Measurements from ENCODE around the gene CPA5.
A peak's percentile ranks its signal among the peaks of the same experiment; 100 is the strongest.

CPA5 gene

GRCh38 chr7:130337410-130337971 is 7.1 kb upstream of the CPA5 start:
- H3K36me3 Mint-ChIP-seq (ENCODE audit: low read depth) = no peaks in the 10 kb centered on the region
- H3K4me1 Mint-ChIP-seq = peaks cover 44% of the 10 kb centered on the region
- no peak overlapping the region for H3K4me3 Mint-ChIP-seq
- TF ChIP-seq, protein P1, sequence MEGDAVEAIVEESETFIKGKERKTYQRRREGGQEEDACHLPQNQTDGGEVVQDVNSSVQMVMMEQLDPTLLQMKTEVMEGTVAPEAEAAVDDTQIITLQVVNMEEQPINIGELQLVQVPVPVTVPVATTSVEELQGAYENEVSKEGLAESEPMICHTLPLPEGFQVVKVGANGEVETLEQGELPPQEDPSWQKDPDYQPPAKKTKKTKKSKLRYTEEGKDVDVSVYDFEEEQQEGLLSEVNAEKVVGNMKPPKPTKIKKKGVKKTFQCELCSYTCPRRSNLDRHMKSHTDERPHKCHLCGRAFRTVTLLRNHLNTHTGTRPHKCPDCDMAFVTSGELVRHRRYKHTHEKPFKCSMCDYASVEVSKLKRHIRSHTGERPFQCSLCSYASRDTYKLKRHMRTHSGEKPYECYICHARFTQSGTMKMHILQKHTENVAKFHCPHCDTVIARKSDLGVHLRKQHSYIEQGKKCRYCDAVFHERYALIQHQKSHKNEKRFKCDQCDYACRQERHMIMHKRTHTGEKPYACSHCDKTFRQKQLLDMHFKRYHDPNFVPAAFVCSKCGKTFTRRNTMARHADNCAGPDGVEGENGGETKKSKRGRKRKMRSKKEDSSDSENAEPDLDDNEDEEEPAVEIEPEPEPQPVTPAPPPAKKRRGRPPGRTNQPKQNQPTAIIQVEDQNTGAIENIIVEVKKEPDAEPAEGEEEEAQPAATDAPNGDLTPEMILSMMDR (IDR thresholded peaks at IDR 0.05; ENCODE audit: unreplicated experiment in 3 of 3) = no peak
- peak overlapping the region in 1 of 3 experiments; percentile 32 for H3K27ac Mint-ChIP-seq
- H3K27me3 Mint-ChIP-seq (ENCODE audit: low read depth) = no peaks in the 10 kb centered on the region
- H3K9me3 Mint-ChIP-seq = peaks cover 4% of the 10 kb centered on the region

DNA sequence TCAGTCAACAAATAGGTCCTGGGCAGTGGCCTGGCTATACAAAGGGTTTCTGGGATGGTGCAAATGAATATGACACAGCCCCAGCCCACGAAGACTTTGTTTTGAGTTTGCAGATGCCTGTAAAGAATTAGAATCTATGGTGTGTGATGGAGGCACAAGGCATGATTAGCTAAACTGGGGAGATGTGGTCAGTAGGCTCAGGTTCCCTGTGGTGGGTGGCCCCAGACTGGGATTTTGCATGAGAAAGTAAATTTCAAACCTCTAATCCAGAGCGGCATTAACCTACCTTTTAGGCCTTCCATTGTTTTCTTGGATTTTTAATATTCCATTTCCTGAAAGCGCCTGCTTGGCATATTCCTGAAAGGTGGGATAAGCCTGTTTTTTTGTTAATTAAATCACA is 6.4 kb upstream of the CPA5 start:
- Mint-ChIP-seq H3K36me3 (ENCODE audit: low read depth) (no peaks in the 10 kb centered on the region), H3K4me1 (peaks cover 36% of the 10 kb centered on the region), H3K4me3 (no peak overlapping the region), H3K27ac (peak overlapping the region; percentile 32 to 54 (median 36)), H3K27me3 (ENCODE audit: low read depth) (no peaks in the 10 kb centered on the region), H3K9me3 (peaks cover 4% of the 10 kb centered on the region)
- TF ChIP-seq, protein P1 (IDR thresholded peaks at IDR 0.05; ENCODE audit: unreplicated experiment in 3 of 3) = no peak

GRCh38 chr7:130341882-130342281 is 2.7 kb upstream of the CPA5 start:
- Mint-ChIP-seq H3K36me3 (ENCODE audit: low read depth) (no peaks in the 10 kb centered on the region), H3K4me1 (peaks cover 40% of the 10 kb centered on the region), H3K4me3 (no peak overlapping the region), H3K27me3 (ENCODE audit: low read depth) (no peaks in the 10 kb centered on the region), H3K9me3 (peaks cover 3% of the 10 kb centered on the region), H3K27ac (no peak overlapping the region)
- TF ChIP-seq, protein P1 (IDR thresholded peaks at IDR 0.05; ENCODE audit: unreplicated experiment in 3 of 3) = no peak

DNA sequence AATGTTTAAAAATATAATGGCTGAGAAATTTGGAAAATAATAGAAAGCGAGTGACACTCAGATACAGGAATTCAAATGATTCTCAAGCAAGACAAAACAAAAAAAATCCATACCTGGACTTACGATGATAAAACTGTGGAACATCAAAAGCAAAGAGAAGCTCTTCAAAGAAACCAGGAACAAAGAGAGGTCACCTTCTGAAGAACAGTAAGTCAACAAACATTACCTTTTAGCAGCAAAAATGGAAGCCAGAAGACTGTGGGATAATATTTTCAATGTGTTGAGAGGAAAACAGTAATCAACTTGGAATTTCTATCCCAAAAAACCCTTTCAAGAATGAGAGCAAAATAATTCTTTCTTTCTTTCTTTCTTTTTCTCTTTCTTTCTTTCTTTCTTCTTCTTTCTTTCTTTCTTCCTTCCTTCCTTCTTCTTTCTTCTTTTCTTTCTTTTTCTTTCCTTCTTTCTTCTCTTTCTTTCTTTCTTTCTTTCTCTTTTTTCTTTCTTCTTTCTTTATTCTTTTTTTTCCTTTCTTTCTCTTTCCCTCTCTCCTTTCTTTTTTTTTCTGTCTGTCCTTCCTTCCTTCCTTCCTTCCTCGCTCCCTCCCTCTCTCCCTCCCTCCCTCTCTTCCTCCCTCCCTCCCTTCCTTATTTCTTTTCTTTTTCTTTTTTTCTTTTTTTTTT is 1.8 kb upstream of the CPA5 start:
- Mint-ChIP-seq H3K4me1 (peaks cover 42% of the 10 kb centered on the region), H3K27me3 (ENCODE audit: low read depth) (no peaks in the 10 kb centered on the region), H3K4me3 (no peak overlapping the region), H3K27ac (peak overlapping the region in 2 of 3 experiments; percentile 56 to 82), H3K9me3 (peaks cover 3% of the 10 kb centered on the region), H3K36me3 (ENCODE audit: low read depth) (no peaks in the 10 kb centered on the region)
- TF ChIP-seq, protein P1 (IDR thresholded peaks at IDR 0.05; ENCODE audit: unreplicated experiment in 3 of 3) = no peak

- H3K27me3 Mint-ChIP-seq (ENCODE audit: low read depth) = no peaks in the 10 kb centered on the region
Measured at GRCh38 chr7:130345136-130345535, 520 bp downstream of the CPA5 start.

More at GRCh38 chr7:130345136-130345535, 520 bp downstream of the CPA5 start:
- Mint-ChIP-seq H3K4me1 (peaks cover 45% of the 10 kb centered on the region), H3K9me3 (peaks cover 3% of the 10 kb centered on the region), H3K4me3 (peak overlapping the region in 2 of 3 experiments; percentile 19 to 23), H3K36me3 (ENCODE audit: low read depth) (no peaks in the 10 kb centered on the region), H3K27ac (peak overlapping the region; percentile 92 to 97 (median 92))
- TF ChIP-seq, protein P1 (IDR thresholded peaks at IDR 0.05; ENCODE audit: unreplicated experiment in 3 of 3) = no peak
